ENCODE data around the gene SYT2. TPM values are rescaled to one million over a fixed set of nuclear protein-coding genes. Genes with fewer than 3 reads are reported as not detected.
"Not testable (repeated sequence)": the region's sequence is repeated elsewhere in the genome, so short reads cannot be mapped to it uniquely, and the experiment has no call there.

Gene SYT2
- total RNA-seq, 1 donor from 2014 or later: not detected

GRCh38 chr1:202597090-202597761 is 113.0 kb downstream of the SYT2 start:
- intact Hi-C loops (cut with micrococcal nuclease): no loop called here

GRCh38 chr1:202596638-202597037 is 113.6 kb downstream of the SYT2 start:
- intact Hi-C loops (cut with micrococcal nuclease): no loop called here

GRCh38 chr1:202593845-202594244 is 116.4 kb downstream of the SYT2 start:
- intact Hi-C loops (cut with micrococcal nuclease): no loop called here

- intact Hi-C loops (cut with micrococcal nuclease): no loop called here
Measured at GRCh38 chr1:202592146-202592545, 118.1 kb downstream of the SYT2 start.

DNA sequence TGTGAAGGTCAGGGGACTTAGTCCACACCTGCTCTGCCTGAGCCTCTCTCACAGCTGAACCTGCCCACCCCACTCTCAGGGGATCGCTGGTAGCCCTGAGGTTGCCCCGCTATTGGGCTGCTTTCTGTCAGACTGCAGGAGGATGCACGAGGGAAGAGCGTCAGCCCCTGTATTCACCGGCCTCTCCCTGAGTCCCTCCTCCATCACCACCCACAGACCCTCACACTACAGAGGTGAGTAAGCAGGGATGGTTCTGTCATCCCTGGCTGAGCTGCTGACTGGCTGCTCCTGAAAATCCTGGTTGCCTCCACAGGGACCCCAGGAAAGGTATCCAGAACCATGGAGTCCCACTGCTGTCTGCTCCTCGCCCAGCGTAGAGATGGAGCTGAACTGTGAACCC is 118.7 kb downstream of the SYT2 start:
- intact Hi-C loops (cut with micrococcal nuclease): no loop called here

DNA sequence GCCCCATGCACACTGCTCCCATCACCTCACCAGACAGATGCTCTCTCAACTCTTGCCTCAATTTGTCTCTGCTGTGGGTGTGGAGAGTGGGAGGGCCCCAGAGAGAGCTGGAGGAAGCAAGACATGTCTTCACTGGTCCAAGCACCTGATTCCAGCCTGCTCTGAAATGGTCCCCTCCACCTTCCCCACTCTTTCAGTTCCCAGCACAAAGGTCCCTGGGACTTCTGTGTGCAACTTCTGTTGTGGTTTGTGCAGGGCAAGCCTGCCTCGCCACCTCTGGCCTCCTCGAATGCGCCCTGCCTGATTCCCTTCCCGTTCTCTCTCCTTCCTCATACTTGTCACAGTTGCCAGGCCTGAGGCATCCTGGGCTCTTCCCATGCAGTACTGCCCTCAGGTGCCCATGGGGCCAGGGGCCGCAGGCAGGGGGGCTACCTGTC is 119.3 kb downstream of the SYT2 start:
- intact Hi-C loops (cut with micrococcal nuclease): no loop called here

- intact Hi-C loops (cut with micrococcal nuclease): no loop called here
Measured at GRCh38 chr1:202590126-202590525, 120.1 kb downstream of the SYT2 start.

DNA sequence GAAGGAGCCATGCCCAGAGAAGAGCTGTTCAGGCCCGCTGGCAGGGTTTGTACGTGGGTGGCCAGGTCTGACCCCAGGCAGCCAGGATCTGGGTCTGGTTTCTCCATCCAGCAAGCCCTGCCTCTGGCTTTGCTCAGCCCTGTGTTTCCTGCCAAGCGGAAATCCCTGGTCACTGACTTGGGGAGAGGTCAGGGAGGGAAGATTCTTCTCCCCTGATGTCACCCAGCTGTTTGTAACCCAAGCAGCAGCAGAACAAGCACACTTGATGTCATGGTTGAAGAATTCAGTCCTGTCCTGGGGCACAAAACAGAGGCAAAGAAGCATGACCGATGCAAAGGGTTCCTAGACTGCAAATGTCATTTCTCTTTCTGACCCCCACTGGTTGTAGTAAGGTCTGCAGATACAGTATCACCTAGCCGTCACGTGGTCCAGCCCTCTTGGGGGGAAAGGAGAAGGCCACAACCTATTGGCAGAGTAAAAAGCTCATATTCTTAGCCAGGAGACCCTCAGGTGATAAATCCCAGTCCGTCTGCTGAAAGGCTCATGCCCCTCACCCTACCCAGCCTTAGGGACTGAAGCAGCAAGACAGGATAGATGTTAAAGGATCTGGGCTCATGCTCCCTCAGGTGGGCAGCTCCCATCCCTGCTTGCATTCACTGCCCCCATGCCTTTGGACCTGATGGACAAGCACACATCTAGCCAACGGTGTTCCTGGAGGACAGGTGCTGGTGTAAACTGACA is 120.9 kb downstream of the SYT2 start:
- intact Hi-C loops (cut with micrococcal nuclease): no loop called here

- intact Hi-C loops (cut with micrococcal nuclease): no loop called here
Measured at GRCh38 chr1:202588503-202589189, 121.6 kb downstream of the SYT2 start.

GRCh38 chr1:202587859-202588485 is 122.3 kb downstream of the SYT2 start:
- intact Hi-C loops (cut with micrococcal nuclease): no loop called here

DNA sequence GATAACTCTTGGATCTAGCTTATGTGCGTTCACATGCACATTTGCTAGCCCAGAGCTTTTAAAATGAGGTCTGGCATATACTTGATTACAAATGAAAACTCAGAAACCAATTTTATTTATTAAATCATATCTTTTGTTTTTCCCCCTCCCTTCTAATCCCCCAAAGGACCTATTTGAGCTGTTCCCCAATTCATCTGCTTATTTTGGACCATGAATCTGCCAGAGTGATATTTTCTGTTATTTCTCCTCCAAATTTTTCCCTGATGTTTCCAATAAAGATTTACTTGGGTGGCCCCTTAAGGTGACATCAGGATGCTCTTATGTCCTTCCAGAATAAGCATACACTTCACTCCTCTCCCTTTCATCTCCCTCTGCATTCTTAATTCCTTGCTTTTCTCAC is 123.4 kb downstream of the SYT2 start:
- intact Hi-C loops (cut with micrococcal nuclease): no loop called here

DNA sequence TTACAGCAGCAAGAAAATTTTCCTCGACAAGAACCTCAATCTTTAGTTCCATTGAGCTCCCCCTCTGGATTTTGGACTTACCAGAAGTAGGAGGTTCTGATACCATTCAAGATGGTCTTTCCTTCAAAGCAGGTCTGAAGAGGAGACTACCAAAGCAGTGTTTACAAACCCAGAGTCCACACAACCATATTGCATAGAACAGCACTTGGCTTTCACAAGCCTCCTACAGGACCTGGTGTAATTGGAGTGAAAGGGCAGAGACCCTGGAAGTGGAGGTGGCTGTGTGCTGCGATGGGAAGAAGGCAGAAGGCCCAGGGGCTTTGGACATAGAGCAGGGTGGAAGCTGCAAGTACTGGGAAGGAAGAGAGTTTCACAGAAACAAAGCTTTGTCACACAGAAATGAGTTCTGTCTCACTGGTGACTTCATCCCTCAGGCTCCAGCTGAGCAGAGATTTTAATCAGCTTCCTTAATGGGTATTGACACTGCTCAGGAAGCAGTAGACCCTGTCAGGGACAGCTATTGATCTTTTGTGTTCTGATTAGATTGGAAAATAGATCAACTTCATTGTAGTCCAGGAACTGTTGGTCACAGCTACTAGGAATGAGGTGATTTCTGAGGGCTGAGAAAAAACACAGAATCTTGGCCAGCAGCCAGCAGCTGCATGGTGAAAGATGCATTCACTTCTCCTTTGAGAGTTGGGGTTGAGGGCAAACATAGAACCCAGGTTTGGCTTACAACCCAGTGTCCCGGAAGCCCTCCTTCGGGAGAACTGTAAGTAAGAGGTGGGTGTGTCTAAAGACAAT is 124.0 kb downstream of the SYT2 start:
- intact Hi-C loops (cut with micrococcal nuclease): no loop called here

- intact Hi-C loops (cut with micrococcal nuclease): no loop called here
Measured at GRCh38 chr1:202585590-202585933, 124.7 kb downstream of the SYT2 start.

- intact Hi-C loops (cut with micrococcal nuclease): no loop called here
Measured at GRCh38 chr1:202584707-202585589, 125.3 kb downstream of the SYT2 start.

DNA sequence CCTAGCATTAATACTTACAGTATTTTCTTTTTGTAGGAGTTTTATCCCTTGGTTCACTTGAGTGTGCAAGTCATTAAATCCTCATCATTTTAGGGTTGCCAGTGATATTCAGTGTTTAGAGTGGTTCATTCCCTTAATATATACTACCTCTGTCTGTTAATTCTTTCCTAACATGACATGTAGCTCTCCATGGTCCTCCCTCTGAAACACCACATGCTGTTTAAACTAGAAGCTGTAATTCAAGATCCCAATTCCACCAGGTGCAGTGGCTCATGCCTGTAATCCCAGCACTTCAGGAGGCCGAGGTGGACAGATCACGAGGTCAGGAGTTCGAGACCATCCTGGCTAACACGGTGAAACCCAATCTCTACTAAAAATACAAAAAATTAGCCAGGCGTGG is 127.9 kb downstream of the SYT2 start:
- intact Hi-C loops (cut with micrococcal nuclease): not testable (repeated sequence)

- intact Hi-C loops (cut with micrococcal nuclease): no loop called here
Measured at GRCh38 chr1:202580619-202581018, 129.6 kb downstream of the SYT2 start.

- intact Hi-C loops (cut with micrococcal nuclease): no loop called here
Measured at GRCh38 chr1:202579806-202580205, 130.4 kb downstream of the SYT2 start.

- intact Hi-C loops (cut with micrococcal nuclease): no loop called here
Measured at GRCh38 chr1:202578565-202578964, 131.7 kb downstream of the SYT2 start.

GRCh38 chr1:202578001-202578504 is 132.2 kb downstream of the SYT2 start:
- intact Hi-C loops (cut with micrococcal nuclease): no loop called here

DNA sequence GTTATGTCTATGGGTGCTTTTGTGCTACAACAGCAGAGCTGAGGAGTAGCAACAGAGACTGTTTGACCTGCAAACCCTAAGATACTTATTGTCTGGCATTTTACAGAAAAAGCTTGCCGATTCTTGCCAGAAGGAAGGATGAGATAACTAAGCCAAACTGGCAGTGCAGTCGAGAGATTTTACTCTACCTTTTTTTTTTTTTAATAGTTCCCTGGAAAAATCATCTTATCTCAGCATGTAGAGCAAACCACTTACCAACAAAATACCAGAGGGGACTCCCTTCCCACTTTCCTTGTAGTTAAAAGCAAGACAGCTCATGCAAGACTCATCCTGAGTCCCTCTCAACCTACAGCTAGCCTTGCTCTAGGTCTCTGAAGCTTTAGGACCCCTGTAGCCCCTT is 132.9 kb downstream of the SYT2 start:
- intact Hi-C loops (cut with micrococcal nuclease): no loop called here

Data from T-helper 1 cell treated with Interleukin-12 subunit alpha and Interleukin-12 subunit beta and Interleukin-4 antibody, amounts not matched to agents 30 ng/mL and 1 ng/mL, for 36 hours (primary cell).